Measurements from ENCODE around the gene TLK2.
"Not testable (repeated sequence)": the region's sequence is repeated elsewhere in the genome, so short reads cannot be mapped to it uniquely, and the experiment has no call there.

Gene TLK2

GRCh38 chr17:62562656-62563055 lies 84.0 kb downstream of the TLK2 start:
- DNase-seq (ENCODE audit: low spot score) = no peak

- DNase-seq (ENCODE audit: low spot score) = no peak
Observed at GRCh38 chr17:62565817-62566216, 87.2 kb downstream of the TLK2 start.

- DNase-seq (ENCODE audit: low spot score) = no peak
Observed at GRCh38 chr17:62566996-62567578, 88.5 kb downstream of the TLK2 start.

- no peak for DNase-seq (ENCODE audit: low spot score)
Observed at GRCh38 chr17:62572488-62572887, 93.9 kb downstream of the TLK2 start.

GRCh38 chr17:62572888-62573401 lies 94.3 kb downstream of the TLK2 start:
- peak; percentile 15 for DNase-seq (ENCODE audit: low spot score)

GRCh38 chr17:62573480-62574117 lies 95.0 kb downstream of the TLK2 start:
- no peak for DNase-seq (ENCODE audit: low spot score)

GRCh38 chr17:62576382-62576781 lies 97.8 kb downstream of the TLK2 start:
- no peak for DNase-seq (ENCODE audit: low spot score)

- no peak for DNase-seq (ENCODE audit: low spot score)
Observed at GRCh38 chr17:62578757-62579487, 100.3 kb downstream of the TLK2 start.

- no peak for DNase-seq (ENCODE audit: low spot score)
Observed at GRCh38 chr17:62580947-62581346, 102.3 kb downstream of the TLK2 start.

GRCh38 chr17:62581764-62582163 lies 103.1 kb downstream of the TLK2 start:
- no peak for DNase-seq (ENCODE audit: low spot score)

- DNase-seq (ENCODE audit: low spot score) = no peak
Observed at GRCh38 chr17:62587554-62587953, 108.9 kb downstream of the TLK2 start.

- no peak for DNase-seq (ENCODE audit: low spot score)
Observed at GRCh38 chr17:62588109-62588508, 109.5 kb downstream of the TLK2 start.

GRCh38 chr17:62591333-62591732 lies 112.7 kb downstream of the TLK2 start:
- no peak for DNase-seq (ENCODE audit: low spot score)

GRCh38 chr17:62591822-62592221 lies 113.2 kb downstream of the TLK2 start:
- not testable (repeated sequence) for DNase-seq (ENCODE audit: low spot score)

- no peak for DNase-seq (ENCODE audit: low spot score)
Observed at GRCh38 chr17:62592341-62593099, 113.9 kb downstream of the TLK2 start.

GRCh38 chr17:62595484-62595883 lies 116.9 kb downstream of the TLK2 start:
- no peak for DNase-seq (ENCODE audit: low spot score)

GRCh38 chr17:62596662-62597061 lies 118.0 kb downstream of the TLK2 start:
- no peak for DNase-seq (ENCODE audit: low spot score)

- DNase-seq (ENCODE audit: low spot score) = no peak
Observed at GRCh38 chr17:62597150-62597549, 118.5 kb downstream of the TLK2 start.

- DNase-seq (ENCODE audit: low spot score) = no peak
Observed at GRCh38 chr17:62597920-62598319, 119.3 kb downstream of the TLK2 start.

- DNase-seq (ENCODE audit: low spot score) = no peak
Observed at GRCh38 chr17:62599964-62600657, 121.5 kb downstream of the TLK2 start.

- no peak for DNase-seq (ENCODE audit: low spot score)
Observed at GRCh38 chr17:62600805-62601204, 122.2 kb downstream of the TLK2 start.

GRCh38 chr17:62601471-62601870 lies 122.8 kb downstream of the TLK2 start:
- no peak for DNase-seq (ENCODE audit: low spot score)

Measured in activated CD4-positive, alpha-beta T cell treated with anti-CD3 and anti-CD28 coated beads, Interleukin-2, Interleukin-4, amounts not matched to agents 100 ng/mL and 50 ng/mL, durations not matched to agents 16 hours and 8 hours (primary cell).